WI38 (cell line): ENCODE data around the gene ST3GAL5.

Experiments used
- H3K4me3 ChIP-seq: 2 replicates; pipeline ENCODE4 v1.5.1; 2011; ENCODE audit warnings: low read depth, mild to moderate bottlenecking, control low read depth, low read length
- TF ChIP-seq, protein P1 (sequence below): IDR thresholded peaks from 2 replicates; pipeline ENCODE4 v1.5.1; 2012; ENCODE audit warnings: low read depth, mild to moderate bottlenecking, control low read depth, low read length

The ST3GAL5 gene

GRCh38 chr2:85802354-85803103 lies 86.3 kb downstream of the ST3GAL5 start:
- TF ChIP-seq, protein P1, sequence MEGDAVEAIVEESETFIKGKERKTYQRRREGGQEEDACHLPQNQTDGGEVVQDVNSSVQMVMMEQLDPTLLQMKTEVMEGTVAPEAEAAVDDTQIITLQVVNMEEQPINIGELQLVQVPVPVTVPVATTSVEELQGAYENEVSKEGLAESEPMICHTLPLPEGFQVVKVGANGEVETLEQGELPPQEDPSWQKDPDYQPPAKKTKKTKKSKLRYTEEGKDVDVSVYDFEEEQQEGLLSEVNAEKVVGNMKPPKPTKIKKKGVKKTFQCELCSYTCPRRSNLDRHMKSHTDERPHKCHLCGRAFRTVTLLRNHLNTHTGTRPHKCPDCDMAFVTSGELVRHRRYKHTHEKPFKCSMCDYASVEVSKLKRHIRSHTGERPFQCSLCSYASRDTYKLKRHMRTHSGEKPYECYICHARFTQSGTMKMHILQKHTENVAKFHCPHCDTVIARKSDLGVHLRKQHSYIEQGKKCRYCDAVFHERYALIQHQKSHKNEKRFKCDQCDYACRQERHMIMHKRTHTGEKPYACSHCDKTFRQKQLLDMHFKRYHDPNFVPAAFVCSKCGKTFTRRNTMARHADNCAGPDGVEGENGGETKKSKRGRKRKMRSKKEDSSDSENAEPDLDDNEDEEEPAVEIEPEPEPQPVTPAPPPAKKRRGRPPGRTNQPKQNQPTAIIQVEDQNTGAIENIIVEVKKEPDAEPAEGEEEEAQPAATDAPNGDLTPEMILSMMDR = no peak
- no peak overlapping the region for H3K4me3 ChIP-seq

DNA sequence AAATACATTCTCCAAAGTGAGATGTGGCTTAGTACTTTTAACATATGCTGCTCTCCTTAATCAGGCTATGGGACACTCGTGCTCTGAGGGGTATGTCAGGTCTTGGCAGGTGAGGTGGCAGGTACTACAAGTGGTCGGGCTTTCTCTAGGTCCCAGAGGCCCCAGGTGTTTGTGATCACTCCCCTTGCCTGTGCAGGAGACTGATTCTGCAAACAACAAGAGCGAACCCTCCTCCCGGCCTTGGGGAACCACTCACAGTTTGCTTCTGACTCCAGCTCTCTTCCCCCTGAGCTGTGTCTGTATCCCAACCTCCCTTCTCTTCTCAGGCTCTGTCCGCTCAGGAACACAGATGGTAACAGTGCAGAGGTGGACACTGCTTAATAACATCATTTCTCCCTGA lies 86.9 kb downstream of the ST3GAL5 start:
- no peak overlapping the region for H3K4me3 ChIP-seq
- TF ChIP-seq, protein P1 = no peak

GRCh38 chr2:85800586-85800985 lies 88.2 kb downstream of the ST3GAL5 start:
- TF ChIP-seq, protein P1 = no peak

GRCh38 chr2:85799215-85799956 lies 89.4 kb downstream of the ST3GAL5 start:
- TF ChIP-seq, protein P1 = no peak
- H3K4me3 ChIP-seq = no peak overlapping the region

More at GRCh38 chr2:85800586-85800985, 88.2 kb downstream of the ST3GAL5 start:
- H3K4me3 ChIP-seq = no peak overlapping the region

DNA sequence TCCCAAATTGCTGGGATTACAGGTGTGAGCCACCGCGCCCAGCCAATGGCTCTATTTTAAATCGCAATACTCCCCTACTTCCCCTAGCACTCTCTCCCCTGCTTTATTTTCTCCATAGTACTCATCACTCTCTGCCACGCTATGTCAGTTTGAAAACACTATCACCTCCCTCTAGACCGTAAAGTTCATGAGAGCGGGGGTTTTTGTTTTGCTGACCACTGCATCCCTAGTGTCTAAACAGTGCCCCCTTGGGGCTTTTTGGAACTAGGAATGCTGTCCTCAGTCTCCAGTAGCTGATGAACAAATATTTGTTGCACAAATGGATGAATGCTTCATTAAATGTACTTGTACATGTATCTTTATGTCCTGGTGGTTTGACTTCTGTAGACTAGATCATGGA lies 90.9 kb downstream of the ST3GAL5 start:
- TF ChIP-seq, protein P1 = peak; percentile 36
- no peak overlapping the region for H3K4me3 ChIP-seq

DNA sequence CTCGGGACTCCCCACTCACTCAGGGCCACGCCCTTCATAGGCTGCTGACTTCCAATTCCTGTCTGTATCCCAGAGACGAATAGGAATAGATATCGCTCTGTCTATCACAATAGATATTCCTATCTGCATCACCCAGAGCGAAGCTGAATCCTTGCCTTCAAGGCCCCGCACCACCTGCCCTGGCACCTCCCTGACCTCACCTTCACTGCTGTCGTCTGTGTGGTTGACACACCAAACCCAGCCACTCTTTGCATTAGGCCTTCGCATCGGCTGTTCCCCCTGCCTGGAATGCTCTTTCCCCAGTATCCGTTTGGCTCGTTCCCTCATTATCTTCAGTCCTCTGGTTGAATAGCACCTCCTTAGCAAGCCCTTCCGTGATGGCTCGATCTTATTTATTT lies 91.5 kb downstream of the ST3GAL5 start:
- no peak overlapping the region for H3K4me3 ChIP-seq
- TF ChIP-seq, protein P1 = no peak
